ENCODE measurements around the gene STX16. TPM values are rescaled to one million over a fixed set of nuclear protein-coding genes. Genes with fewer than 3 reads are reported as not detected.
A peak's percentile ranks its signal among the peaks of the same experiment; 100 is the strongest.

The STX16 gene
- total and polyA plus RNA-seq, 2 donors (not counting 1 experiment from before 2014, with no cell fraction given): 39.3 to 64.9 TPM

DNA sequence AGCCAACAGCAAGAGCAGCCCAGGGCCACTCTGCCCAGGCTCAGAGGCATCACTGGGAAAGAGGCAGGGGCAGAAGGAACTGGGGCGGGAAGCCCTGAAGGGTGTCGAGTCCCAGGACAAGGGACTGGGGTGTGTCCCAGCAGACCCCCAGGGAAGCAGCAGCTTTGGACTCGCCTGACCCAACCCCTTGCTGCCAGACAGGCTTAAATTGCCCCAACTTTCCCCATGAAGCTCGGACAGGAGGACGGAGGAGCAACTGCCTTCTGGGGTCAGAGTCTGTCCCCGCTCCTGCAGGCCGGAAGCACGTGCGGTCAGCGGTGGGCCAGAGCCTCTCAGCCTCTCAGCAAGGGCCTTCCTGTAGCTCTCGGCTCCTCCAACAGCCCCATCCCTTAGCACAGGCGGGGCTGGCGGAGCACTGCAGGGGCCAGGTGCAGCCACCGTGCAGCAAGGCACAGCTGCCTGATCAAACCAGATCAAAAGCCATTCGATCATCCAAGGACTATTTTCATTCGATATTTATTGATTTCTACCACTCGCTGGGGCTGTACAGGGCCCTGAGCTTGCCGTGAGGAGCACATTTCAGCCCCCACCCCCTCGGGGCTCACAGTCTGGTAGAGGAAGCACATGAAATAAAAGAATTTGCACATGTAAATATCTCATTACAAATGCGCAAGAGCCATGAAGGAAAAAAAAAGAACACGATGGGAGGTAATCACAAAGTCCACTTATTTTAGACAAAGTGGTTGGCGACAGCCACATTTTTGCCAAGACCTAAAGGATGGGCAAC lies 31.8 kb upstream of the STX16 start:
- Histone ChIP-seq H3K9me3 (ENCODE audit: control insufficient read depth, insufficient read depth, low read depth, low read length) (no peaks in the 10 kb centered on the region), H3K4me3 (replicated peaks in 1 of 4; ENCODE audit: control extremely low read depth in 1 of 4, insufficient read depth in 1 of 4, low read depth in 3 of 4, low read length in 4 of 4) (no peak overlapping the region), H3K4me1 (ENCODE audit: control insufficient read depth, extremely low read depth, insufficient read depth, low read length) (peaks cover 6% of the 10 kb centered on the region), H3K27ac (ENCODE audit: insufficient read depth, low read length) (no peak overlapping the region), H3K4me2 (ENCODE audit: extremely low read depth, insufficient read depth, low read length) (no peak overlapping the region), H3K36me3 (ENCODE audit: control insufficient read depth, insufficient read depth, low read length) (no peaks in the 10 kb centered on the region), H4K20me1 (ENCODE audit: control insufficient read depth, extremely low read depth, insufficient read depth, low read length) (no peaks in the 10 kb centered on the region), H3K9ac (ENCODE audit: insufficient read depth, low read length) (no peak overlapping the region), H3K27me3 (ENCODE audit: control insufficient read depth, insufficient read depth, low read length) (no peaks in the 10 kb centered on the region), H3K79me2 (ENCODE audit: control insufficient read depth, insufficient read depth, low read length) (no peaks in the 10 kb centered on the region), H2AFZ (ENCODE audit: low read length) (no peak overlapping the region)
- no peak for TF ChIP-seq EZH2 (IDR thresholded peaks at IDR 0.05; ENCODE audit: low read length, missing control alignments)
- TF ChIP-seq, protein P1, sequence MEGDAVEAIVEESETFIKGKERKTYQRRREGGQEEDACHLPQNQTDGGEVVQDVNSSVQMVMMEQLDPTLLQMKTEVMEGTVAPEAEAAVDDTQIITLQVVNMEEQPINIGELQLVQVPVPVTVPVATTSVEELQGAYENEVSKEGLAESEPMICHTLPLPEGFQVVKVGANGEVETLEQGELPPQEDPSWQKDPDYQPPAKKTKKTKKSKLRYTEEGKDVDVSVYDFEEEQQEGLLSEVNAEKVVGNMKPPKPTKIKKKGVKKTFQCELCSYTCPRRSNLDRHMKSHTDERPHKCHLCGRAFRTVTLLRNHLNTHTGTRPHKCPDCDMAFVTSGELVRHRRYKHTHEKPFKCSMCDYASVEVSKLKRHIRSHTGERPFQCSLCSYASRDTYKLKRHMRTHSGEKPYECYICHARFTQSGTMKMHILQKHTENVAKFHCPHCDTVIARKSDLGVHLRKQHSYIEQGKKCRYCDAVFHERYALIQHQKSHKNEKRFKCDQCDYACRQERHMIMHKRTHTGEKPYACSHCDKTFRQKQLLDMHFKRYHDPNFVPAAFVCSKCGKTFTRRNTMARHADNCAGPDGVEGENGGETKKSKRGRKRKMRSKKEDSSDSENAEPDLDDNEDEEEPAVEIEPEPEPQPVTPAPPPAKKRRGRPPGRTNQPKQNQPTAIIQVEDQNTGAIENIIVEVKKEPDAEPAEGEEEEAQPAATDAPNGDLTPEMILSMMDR (conservative IDR thresholded peaks at IDR 0.05 in 1 of 2, IDR thresholded peaks at IDR 0.05 in 1 of 2; ENCODE audit: low read depth in 1 of 2, low read length in 2 of 2): no peak
- DNase-seq (ENCODE audit: low read depth in 2 of 2): no peak

- no peaks in the 10 kb centered on the region for H3K36me3 ChIP-seq (ENCODE audit: control insufficient read depth, insufficient read depth, low read length)
- H3K79me2 ChIP-seq (ENCODE audit: control insufficient read depth, insufficient read depth, low read length): no peaks in the 10 kb centered on the region
- no peak overlapping the region for H2AFZ ChIP-seq (ENCODE audit: low read length)
- H3K27ac ChIP-seq (ENCODE audit: insufficient read depth, low read length): no peak overlapping the region
- no peak for DNase-seq (ENCODE audit: low read depth in 2 of 2)
- TF ChIP-seq, protein P1 (conservative IDR thresholded peaks at IDR 0.05 in 1 of 2, IDR thresholded peaks at IDR 0.05 in 1 of 2; ENCODE audit: low read depth in 1 of 2, low read length in 2 of 2): no peak
- H3K4me2 ChIP-seq (ENCODE audit: extremely low read depth, insufficient read depth, low read length): no peak overlapping the region
- H3K27me3 ChIP-seq (ENCODE audit: control insufficient read depth, insufficient read depth, low read length): no peaks in the 10 kb centered on the region
- no peak overlapping the region for H3K9ac ChIP-seq (ENCODE audit: insufficient read depth, low read length)
- no peaks in the 10 kb centered on the region for H4K20me1 ChIP-seq (ENCODE audit: control insufficient read depth, extremely low read depth, insufficient read depth, low read length)
- H3K4me1 ChIP-seq (ENCODE audit: control insufficient read depth, extremely low read depth, insufficient read depth, low read length): peaks cover 9% of the 10 kb centered on the region
- no peaks in the 10 kb centered on the region for H3K9me3 ChIP-seq (ENCODE audit: control insufficient read depth, insufficient read depth, low read depth, low read length)
- H3K4me3 ChIP-seq (replicated peaks in 1 of 4; ENCODE audit: control extremely low read depth in 1 of 4, insufficient read depth in 1 of 4, low read depth in 3 of 4, low read length in 4 of 4): no peak overlapping the region
These were observed 31.1 kb upstream of the STX16 start for GRCh38 chr20:58619864-58620431.

- TF ChIP-seq, protein P1 (conservative IDR thresholded peaks at IDR 0.05 in 1 of 2, IDR thresholded peaks at IDR 0.05 in 1 of 2; ENCODE audit: low read depth in 1 of 2, low read length in 2 of 2): peak in 1 of 2 donors; percentile 30
- TF ChIP-seq EZH2 (IDR thresholded peaks at IDR 0.05; ENCODE audit: low read length, missing control alignments): no peak
- Histone ChIP-seq H3K4me2 (ENCODE audit: extremely low read depth, insufficient read depth, low read length) (no peak overlapping the region), H3K36me3 (ENCODE audit: control insufficient read depth, insufficient read depth, low read length) (no peaks in the 10 kb centered on the region), H4K20me1 (ENCODE audit: control insufficient read depth, extremely low read depth, insufficient read depth, low read length) (no peaks in the 10 kb centered on the region), H3K9me3 (ENCODE audit: control insufficient read depth, insufficient read depth, low read depth, low read length) (no peaks in the 10 kb centered on the region), H3K4me1 (ENCODE audit: control insufficient read depth, extremely low read depth, insufficient read depth, low read length) (peaks cover 9% of the 10 kb centered on the region), H3K27me3 (ENCODE audit: control insufficient read depth, insufficient read depth, low read length) (no peaks in the 10 kb centered on the region), H2AFZ (ENCODE audit: low read length) (no peak overlapping the region), H3K4me3 (replicated peaks in 1 of 4; ENCODE audit: control extremely low read depth in 1 of 4, insufficient read depth in 1 of 4, low read depth in 3 of 4, low read length in 4 of 4) (no peak overlapping the region), H3K79me2 (ENCODE audit: control insufficient read depth, insufficient read depth, low read length) (no peaks in the 10 kb centered on the region), H3K9ac (ENCODE audit: insufficient read depth, low read length) (no peak overlapping the region), H3K27ac (ENCODE audit: insufficient read depth, low read length) (no peak overlapping the region)
- no peak for DNase-seq (ENCODE audit: low read depth in 2 of 2)
These were observed 29.1 kb upstream of the STX16 start for GRCh38 chr20:58621906-58622548.
